Prostate gland (tissue), 2 donors: ENCODE measurements around the gene PLXDC2.

Experiments used
- POLR2AphosphoS5 ChIP-seq: sonication (generic); formaldehyde crosslinking; IDR thresholded peaks from one replicate; pipeline ENCODE4 v1.6.1; 2017; ENCODE audit warnings: antibody characterized with exemption
- TF ChIP-seq, protein P1 (sequence below), 4 experiments: fragments of 200-600 bp in 2 of 4; fragments of 450-650 bp in 2 of 4; sonication (generic) in 2 of 4; IDR thresholded peaks; 1 replicate in 3 of 4; 2 replicates in 1 of 4; pipeline ENCODE4 v1.5.1; 2016 to 2019; ENCODE audit warnings: antibody characterized with exemption in 4 of 4, mild to moderate bottlenecking in 2 of 4, moderate library complexity in 2 of 4

DNA sequence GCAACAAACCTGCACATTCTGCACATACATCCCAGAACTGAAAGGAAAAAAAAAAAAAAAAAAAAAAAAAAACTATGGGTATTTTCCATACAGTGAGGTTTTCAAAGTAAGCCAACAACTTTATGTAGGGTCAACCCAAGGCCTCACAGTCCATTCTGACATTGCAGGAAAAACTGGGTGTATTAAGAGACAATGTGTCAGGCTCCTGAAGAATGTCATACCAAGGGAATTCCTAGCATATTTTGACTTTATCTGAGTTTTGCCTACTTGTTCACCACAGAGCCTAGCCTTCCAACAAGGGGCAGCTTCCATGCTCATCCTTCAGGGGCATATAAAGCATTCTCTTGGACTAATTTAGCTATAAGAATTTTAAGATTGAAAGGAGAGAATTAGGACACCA is 368.9 kb downstream of the PLXDC2 start:
- TF ChIP-seq, protein P1, sequence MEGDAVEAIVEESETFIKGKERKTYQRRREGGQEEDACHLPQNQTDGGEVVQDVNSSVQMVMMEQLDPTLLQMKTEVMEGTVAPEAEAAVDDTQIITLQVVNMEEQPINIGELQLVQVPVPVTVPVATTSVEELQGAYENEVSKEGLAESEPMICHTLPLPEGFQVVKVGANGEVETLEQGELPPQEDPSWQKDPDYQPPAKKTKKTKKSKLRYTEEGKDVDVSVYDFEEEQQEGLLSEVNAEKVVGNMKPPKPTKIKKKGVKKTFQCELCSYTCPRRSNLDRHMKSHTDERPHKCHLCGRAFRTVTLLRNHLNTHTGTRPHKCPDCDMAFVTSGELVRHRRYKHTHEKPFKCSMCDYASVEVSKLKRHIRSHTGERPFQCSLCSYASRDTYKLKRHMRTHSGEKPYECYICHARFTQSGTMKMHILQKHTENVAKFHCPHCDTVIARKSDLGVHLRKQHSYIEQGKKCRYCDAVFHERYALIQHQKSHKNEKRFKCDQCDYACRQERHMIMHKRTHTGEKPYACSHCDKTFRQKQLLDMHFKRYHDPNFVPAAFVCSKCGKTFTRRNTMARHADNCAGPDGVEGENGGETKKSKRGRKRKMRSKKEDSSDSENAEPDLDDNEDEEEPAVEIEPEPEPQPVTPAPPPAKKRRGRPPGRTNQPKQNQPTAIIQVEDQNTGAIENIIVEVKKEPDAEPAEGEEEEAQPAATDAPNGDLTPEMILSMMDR (IDR thresholded peaks at IDR 0.05), result no peak
- no peak for TF ChIP-seq POLR2AphosphoS5
